UCSD-AML1 (cell line): Measurements from ENCODE around the gene PRDX1.
A peak's percentile ranks its signal among the peaks of the same experiment; 100 is the strongest.
"Not testable (repeated sequence)": the region's sequence is repeated elsewhere in the genome, so short reads cannot be mapped to it uniquely, and the experiment has no call there.

ENCODE experiments used
- DNase-seq: peaks from one replicate; lab custom pipeline; 2025; ENCODE audit not compliant: unreplicated experiment; lab: John Stamatoyannopoulos, UW

Gene PRDX1

GRCh38 chr1:45507195-45507594 lies 14.5 kb downstream of the PRDX1 start:
- no peak for DNase-seq

GRCh38 chr1:45503462-45504360 lies 18.0 kb downstream of the PRDX1 start:
- DNase-seq, result no peak

- DNase-seq, result no peak
These were observed 20.2 kb downstream of the PRDX1 start for GRCh38 chr1:45501505-45501859.

GRCh38 chr1:45499415-45499769 lies 22.3 kb downstream of the PRDX1 start:
- DNase-seq, result no peak

- DNase-seq, result no peak
These were observed 23.4 kb downstream of the PRDX1 start for GRCh38 chr1:45498279-45498678.

- DNase-seq, result no peak
These were observed 28.5 kb downstream of the PRDX1 start for GRCh38 chr1:45493116-45493697.

GRCh38 chr1:45492691-45493090 lies 29.0 kb downstream of the PRDX1 start:
- DNase-seq, result no peak

- DNase-seq, result no peak
These were observed 30.0 kb downstream of the PRDX1 start for GRCh38 chr1:45491487-45492260.

- DNase-seq, result peak; percentile 97
These were observed 30.8 kb downstream of the PRDX1 start, which contains the start of gene TESK2 for GRCh38 chr1:45490626-45491486. Gene TESK2 (minus strand): TSS chr1:45491163. CDS start chr1:45457785, 33,378 bp downstream.

GRCh38 chr1:45490121-45490625 lies 31.5 kb downstream of the PRDX1 start:
- no peak for DNase-seq

GRCh38 chr1:45489379-45489778 lies 32.3 kb downstream of the PRDX1 start:
- not testable (repeated sequence) for DNase-seq

GRCh38 chr1:45488666-45489377 lies 32.9 kb downstream of the PRDX1 start:
- DNase-seq, result no peak

GRCh38 chr1:45485949-45486348 lies 35.7 kb downstream of the PRDX1 start:
- DNase-seq, result no peak

- no peak for DNase-seq
These were observed 42.5 kb downstream of the PRDX1 start for GRCh38 chr1:45479039-45479748.

GRCh38 chr1:45478121-45478814 lies 43.4 kb downstream of the PRDX1 start:
- DNase-seq, result no peak

GRCh38 chr1:45477646-45478045 lies 44.0 kb downstream of the PRDX1 start:
- no peak for DNase-seq

- DNase-seq, result not testable (repeated sequence)
These were observed 47.5 kb downstream of the PRDX1 start for GRCh38 chr1:45474194-45474593.

GRCh38 chr1:45473302-45473701 lies 48.4 kb downstream of the PRDX1 start:
- DNase-seq, result no peak

- no peak for DNase-seq
These were observed 51.3 kb downstream of the PRDX1 start for GRCh38 chr1:45470306-45470798.
